Neutrophil (primary cell): ENCODE measurements around the gene DDI2.
"Not testable (repeated sequence)": the region's sequence is repeated elsewhere in the genome, so short reads cannot be mapped to it uniquely, and the experiment has no call there.

Source experiments
- H3K27ac ChIP-seq: fragments of 200-600 bp; sonication (generic); 2 replicates; pipeline ENCODE4 v1.5.1; 2016; ENCODE audit warnings: mild to moderate bottlenecking, moderate library complexity
- H3K27me3 ChIP-seq: fragments of 200-600 bp; sonication (generic); 2 replicates; pipeline ENCODE4 v1.6.0; 2016; ENCODE audit warnings: mild to moderate bottlenecking
- H3K36me3 ChIP-seq: fragments of 200-600 bp; sonication (generic); 2 replicates; pipeline ENCODE4 v1.5.1; 2017
- H3K4me1 ChIP-seq, 2 experiments: fragments of 200-600 bp in 1 of 2; sonication (generic) in 1 of 2; 1 replicate in 1 of 2; 2 replicates in 1 of 2; pipeline versions ENCODE4 v1.5.1 to v1.6.1; 2013 to 2016; ENCODE audit warnings: low read depth in 1 of 2, low read length in 1 of 2, mild to moderate bottlenecking in 1 of 2, moderate library complexity in 1 of 2; ENCODE audit not compliant: control insufficient read depth in 1 of 2, insufficient read depth in 1 of 2
- H3K4me3 ChIP-seq, 2 experiments: fragments of 200-600 bp in 1 of 2; sonication (generic) in 1 of 2; 1 replicate in 1 of 2; 2 replicates in 1 of 2; pipeline ENCODE4 v1.5.1; 2013 to 2016; ENCODE audit warnings: low read depth in 1 of 2, low read length in 1 of 2, mild to moderate bottlenecking in 1 of 2, moderate library complexity in 1 of 2
- H3K9me3 ChIP-seq: fragments of 200-600 bp; sonication (generic); 2 replicates; pipeline ENCODE4 v1.5.1; 2016
- TF ChIP-seq, protein P1 (sequence below): fragments of 200-600 bp; sonication (generic); IDR thresholded peaks from 2 replicates; pipeline ENCODE4 v1.5.1; 2016; ENCODE audit warnings: antibody characterized with exemption

DDI2 gene

DNA sequence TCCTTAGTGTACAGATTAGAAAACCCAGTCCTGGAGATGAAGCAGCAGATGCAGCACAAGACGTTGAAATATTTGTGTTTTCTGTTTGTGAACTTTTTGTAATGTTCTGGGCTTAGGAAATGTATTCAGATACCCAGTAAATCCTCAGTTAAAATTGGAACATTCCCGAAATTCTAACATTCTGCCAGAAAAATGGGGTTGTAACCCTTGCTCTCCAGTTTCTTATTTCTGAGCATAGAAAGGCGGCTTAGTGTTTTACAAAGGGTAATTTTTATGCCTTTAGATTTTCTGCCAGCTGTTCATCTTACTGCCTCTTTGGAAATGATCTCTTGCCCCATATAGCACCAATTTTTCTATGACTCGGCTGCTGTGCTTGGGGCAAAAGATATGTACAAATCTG, 20.6 kb downstream of the DDI2 start:
- Histone ChIP-seq H3K27me3 (no peaks in the 10 kb centered on the region), H3K4me3 (no peak overlapping the region), H3K9me3 (no peaks in the 10 kb centered on the region), H3K36me3 (peaks cover 39% of the 10 kb centered on the region), H3K4me1 (peaks cover 25 to 27% of the 10 kb centered on the region in 2 experiments), H3K27ac (no peak overlapping the region)
- TF ChIP-seq, protein P1, sequence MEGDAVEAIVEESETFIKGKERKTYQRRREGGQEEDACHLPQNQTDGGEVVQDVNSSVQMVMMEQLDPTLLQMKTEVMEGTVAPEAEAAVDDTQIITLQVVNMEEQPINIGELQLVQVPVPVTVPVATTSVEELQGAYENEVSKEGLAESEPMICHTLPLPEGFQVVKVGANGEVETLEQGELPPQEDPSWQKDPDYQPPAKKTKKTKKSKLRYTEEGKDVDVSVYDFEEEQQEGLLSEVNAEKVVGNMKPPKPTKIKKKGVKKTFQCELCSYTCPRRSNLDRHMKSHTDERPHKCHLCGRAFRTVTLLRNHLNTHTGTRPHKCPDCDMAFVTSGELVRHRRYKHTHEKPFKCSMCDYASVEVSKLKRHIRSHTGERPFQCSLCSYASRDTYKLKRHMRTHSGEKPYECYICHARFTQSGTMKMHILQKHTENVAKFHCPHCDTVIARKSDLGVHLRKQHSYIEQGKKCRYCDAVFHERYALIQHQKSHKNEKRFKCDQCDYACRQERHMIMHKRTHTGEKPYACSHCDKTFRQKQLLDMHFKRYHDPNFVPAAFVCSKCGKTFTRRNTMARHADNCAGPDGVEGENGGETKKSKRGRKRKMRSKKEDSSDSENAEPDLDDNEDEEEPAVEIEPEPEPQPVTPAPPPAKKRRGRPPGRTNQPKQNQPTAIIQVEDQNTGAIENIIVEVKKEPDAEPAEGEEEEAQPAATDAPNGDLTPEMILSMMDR: no peak

DNA sequence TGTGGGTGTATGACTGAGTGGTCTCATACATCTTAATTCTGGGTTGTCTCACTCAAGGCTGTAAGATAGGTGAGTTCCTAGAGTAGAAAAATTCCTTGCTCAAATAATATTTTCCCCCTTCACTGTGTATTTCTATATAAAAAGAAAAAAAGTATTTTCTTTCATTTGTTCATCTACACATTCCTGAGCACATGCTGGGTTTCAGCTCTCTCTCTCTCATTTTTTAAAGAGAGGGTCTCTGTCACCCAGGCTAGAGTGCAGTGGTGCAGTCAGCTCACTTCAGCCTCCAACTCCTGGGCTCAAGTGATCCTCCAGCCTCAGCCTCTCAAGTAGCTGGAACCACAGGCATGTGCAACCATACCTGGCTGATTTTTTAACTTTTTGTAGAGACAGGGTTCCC, 22.0 kb downstream of the DDI2 start:
- Histone ChIP-seq H3K4me3 (no peak overlapping the region), H3K4me1 (peaks cover 25 to 27% of the 10 kb centered on the region in 2 experiments), H3K36me3 (peaks cover 27% of the 10 kb centered on the region), H3K9me3 (no peaks in the 10 kb centered on the region), H3K27me3 (no peaks in the 10 kb centered on the region), H3K27ac (no peak overlapping the region)
- TF ChIP-seq, protein P1: no peak

DNA sequence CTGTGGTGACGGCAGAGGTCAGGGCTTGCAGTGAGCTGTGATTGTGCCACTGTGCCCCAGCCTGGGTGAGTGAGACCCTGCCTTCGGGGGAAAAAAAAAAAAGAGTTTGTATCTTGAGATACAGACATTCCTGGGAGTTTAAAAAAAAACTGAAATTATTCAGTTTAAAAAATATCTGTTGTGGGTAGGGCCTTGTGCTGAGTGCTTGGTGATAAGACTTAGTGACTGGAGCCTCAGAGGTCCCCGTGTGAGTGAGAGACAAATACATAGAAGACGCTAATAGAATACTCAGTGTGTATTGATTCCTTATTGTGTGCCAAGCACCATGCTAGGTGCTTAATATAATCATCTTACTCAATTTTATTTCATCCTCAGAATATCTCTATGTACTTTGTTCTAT, 22.7 kb downstream of the DDI2 start:
- H3K27ac ChIP-seq: peak overlapping the region; percentile 83
- no peaks in the 10 kb centered on the region for H3K27me3 ChIP-seq
- no peak overlapping the region for H3K4me3 ChIP-seq
- peaks cover 25 to 27% of the 10 kb centered on the region in 2 experiments for H3K4me1 ChIP-seq
- TF ChIP-seq, protein P1: no peak
- H3K9me3 ChIP-seq: no peaks in the 10 kb centered on the region
- peaks cover 22% of the 10 kb centered on the region for H3K36me3 ChIP-seq

DNA sequence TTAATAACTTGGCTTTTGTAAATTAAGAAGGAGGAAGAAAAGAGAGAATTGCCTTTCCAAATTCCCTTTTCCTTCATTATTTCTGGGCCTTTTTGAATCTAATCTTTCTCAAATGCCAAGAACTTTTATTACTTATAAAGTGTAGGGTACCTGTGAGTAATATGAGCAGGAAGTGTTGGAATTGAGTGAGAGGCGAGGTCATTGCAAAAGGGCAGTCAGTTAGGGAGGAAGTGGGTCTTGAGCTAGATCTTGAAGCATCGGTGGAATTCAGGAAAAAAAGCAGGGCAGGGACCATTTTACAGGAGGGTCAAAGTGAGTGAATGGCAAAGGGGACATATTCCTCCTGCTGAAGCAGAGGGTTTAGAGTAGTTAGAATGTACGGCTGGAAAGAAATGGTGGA, 23.4 kb downstream of the DDI2 start:
- H3K9me3 ChIP-seq: no peaks in the 10 kb centered on the region
- H3K4me1 ChIP-seq: peaks cover 25 to 27% of the 10 kb centered on the region in 2 experiments
- H3K27me3 ChIP-seq: no peaks in the 10 kb centered on the region
- peak overlapping the region; percentile 83 for H3K27ac ChIP-seq
- H3K4me3 ChIP-seq: peak overlapping the region; percentile 8 to 15
- peaks cover 15% of the 10 kb centered on the region for H3K36me3 ChIP-seq
- TF ChIP-seq, protein P1: no peak

DNA sequence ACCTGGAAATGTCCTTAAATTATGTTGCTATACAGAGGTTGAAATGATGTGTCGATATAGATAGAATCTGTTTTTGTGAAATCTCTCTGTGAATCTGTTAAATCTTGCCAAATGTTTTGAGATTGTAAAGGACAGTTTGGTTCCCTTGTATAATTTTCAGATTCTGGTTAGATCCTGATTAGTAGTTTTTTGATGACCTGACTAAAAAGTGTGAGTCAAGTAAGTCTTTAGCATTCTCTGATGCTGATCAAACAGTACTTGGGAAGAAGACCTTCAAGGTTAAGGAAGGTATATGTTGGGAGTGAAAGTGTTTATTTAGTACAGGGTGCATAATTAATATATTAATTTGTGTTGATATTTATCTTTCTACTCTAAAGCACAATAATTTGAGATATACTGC, 32.7 kb downstream of the DDI2 start:
- H3K4me3 ChIP-seq: no peak overlapping the region
- H3K9me3 ChIP-seq: no peaks in the 10 kb centered on the region
- peaks cover 29% of the 10 kb centered on the region for H3K36me3 ChIP-seq
- no peaks in the 10 kb centered on the region for H3K27me3 ChIP-seq
- H3K27ac ChIP-seq: no peak overlapping the region
- no peaks in the 10 kb centered on the region for H3K4me1 ChIP-seq
- TF ChIP-seq, protein P1: no peak

DNA sequence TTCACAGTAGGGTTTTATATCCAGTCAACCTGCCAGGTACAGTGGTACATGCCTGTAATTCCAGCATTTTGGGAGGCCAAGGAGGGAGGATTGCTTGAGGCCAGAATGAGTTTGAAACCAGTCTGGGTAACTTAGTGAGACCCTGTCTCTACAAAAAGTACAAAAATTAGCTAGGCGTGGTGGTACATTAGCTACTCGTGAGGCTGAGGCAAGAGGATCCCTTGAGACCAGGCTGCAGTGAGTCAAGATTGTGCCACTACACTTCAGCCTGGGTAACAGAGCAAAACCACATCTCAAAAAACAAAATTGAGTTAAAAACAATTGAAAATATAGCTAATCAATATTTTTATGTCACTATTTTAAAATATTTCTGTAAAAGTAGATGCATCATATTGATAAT, 33.2 kb downstream of the DDI2 start:
- H3K4me3 ChIP-seq: no peak overlapping the region
- no peaks in the 10 kb centered on the region for H3K4me1 ChIP-seq
- H3K9me3 ChIP-seq: no peaks in the 10 kb centered on the region
- H3K27ac ChIP-seq: no peak overlapping the region
- H3K27me3 ChIP-seq: no peaks in the 10 kb centered on the region
- TF ChIP-seq, protein P1: no peak
- peaks cover 29% of the 10 kb centered on the region for H3K36me3 ChIP-seq

DNA sequence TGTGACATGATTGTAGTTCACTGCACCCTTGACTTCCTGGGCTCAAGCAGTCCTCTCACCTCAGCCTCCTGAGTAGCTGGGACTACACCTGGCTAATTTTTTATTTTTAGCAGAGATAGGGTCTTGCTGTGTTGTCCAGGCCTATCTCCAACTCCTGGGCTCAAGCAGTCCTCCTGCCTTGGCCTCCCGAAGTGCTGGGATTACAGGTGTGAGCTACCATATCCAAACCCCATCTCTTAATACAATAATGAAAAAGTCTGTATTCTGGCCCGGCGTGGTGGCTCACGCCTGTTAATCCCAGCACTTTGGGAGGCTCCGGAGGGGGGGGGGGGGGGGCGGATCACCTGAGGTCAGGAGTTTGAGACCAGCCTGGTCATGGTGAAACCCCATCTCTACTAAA, 34.9 kb downstream of the DDI2 start:
- H3K27ac ChIP-seq, H3K27me3 ChIP-seq, H3K4me1 ChIP-seq, H3K4me3 ChIP-seq, H3K9me3 ChIP-seq: not testable (repeated sequence)
- H3K36me3 ChIP-seq: peaks cover 29% of the 10 kb centered on the region
